Thoracic aorta (tissue), 2 donors: Measurements from ENCODE around the gene MPPED1. TPM values are rescaled to one million over a fixed set of nuclear protein-coding genes. Genes with fewer than 3 reads are reported as not detected.

Source experiments
- ATAC-seq: fragments of 150-250 bp; one replicate; pipeline ENCODE4 v1.8.0; 2017; ENCODE audit warnings: low read depth; ENCODE audit not compliant: insufficient number of reproducible peaks, low FRiP score
- DNase-seq: peaks from one replicate; pipeline ENCODE4 v3.0.0-alpha.2; 2020; ENCODE audit warnings: low spot score
- H3K27ac ChIP-seq, 2 donors: fragments of 200-600 bp; sonication (generic); 1 replicate in 1 of 2; 2 replicates in 1 of 2; pipeline ENCODE4 v1.5.1; 2016; ENCODE audit warnings: mild to moderate bottlenecking in 2 of 2, moderate library complexity in 2 of 2
- H3K27me3 ChIP-seq: fragments of 200-600 bp; sonication (generic); replicated peaks from 2 replicates; pipeline ENCODE4 v1.6.0; 2016; ENCODE audit warnings: mild to moderate bottlenecking; ENCODE audit not compliant: insufficient read depth
- H3K36me3 ChIP-seq: fragments of 200-600 bp; sonication (generic); one replicate; pipeline ENCODE4 v1.5.1; 2016
- H3K4me1 ChIP-seq, 2 donors: fragments of 200-600 bp; sonication (generic); 1 replicate in 1 of 2; 2 replicates in 1 of 2; pipeline versions ENCODE4 v1.5.1 to v1.6.0; 2016; ENCODE audit warnings: low read depth in 2 of 2, mild to moderate bottlenecking in 1 of 2; ENCODE audit not compliant: control insufficient read depth in 1 of 2
- H3K4me3 ChIP-seq: fragments of 200-600 bp; sonication (generic); 2 replicates; pipeline ENCODE4 v1.5.1; 2016; ENCODE audit warnings: mild to moderate bottlenecking
- H3K9me3 ChIP-seq: fragments of 200-600 bp; sonication (generic); 2 replicates; pipeline ENCODE4 v1.5.1; 2016
- total RNA-seq, 2 donors: library from RNA; depleted of rRNA; stranded (reverse); fragments of >200 nt; gene quantifications; one replicate each; pipeline versions ENCODE4 v1.1.0 to v1.2.3, GENCODE V29; 2016
- TF ChIP-seq, protein P1 (sequence below): fragments of 200-600 bp; sonication (generic); IDR thresholded peaks from one replicate; pipeline ENCODE4 v1.5.1; 2019; ENCODE audit warnings: antibody characterized with exemption

Gene MPPED1
- total RNA-seq, 2 donors from 2014 or later: not detected

DNA sequence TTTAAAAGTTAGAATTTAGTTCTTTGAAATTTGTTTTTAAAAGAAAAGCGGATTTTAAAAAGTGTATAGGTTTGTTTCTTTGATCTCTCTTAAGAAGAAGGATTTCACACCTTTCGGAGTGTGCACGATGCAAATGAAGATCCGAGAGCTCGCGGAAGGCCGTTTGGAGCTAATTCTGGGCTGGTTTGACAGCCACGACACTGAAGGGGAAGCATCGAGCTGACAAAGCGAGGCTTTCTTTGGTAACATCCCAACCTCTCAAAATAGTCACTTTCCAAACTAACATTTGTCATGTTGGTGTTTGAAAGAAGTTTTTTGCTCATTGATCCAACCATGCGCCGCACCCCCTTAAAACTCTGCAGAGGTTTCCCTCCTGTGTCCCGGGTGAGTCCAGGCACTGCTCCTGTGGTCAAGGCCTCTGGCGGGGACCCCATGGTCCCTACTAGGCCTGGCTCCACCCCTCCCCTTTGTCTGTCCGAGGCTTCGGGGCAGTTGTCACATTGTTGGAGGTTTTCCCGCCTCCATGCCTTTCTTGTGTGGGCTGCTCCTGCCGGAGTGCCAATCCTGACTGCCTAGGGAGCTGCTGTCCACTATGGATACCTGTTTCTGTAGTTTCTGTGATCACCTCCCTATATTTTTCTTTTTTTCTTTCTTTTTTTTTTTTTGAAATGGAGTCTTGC, 39.7 kb downstream of the MPPED1 start:
- TF ChIP-seq, protein P1, sequence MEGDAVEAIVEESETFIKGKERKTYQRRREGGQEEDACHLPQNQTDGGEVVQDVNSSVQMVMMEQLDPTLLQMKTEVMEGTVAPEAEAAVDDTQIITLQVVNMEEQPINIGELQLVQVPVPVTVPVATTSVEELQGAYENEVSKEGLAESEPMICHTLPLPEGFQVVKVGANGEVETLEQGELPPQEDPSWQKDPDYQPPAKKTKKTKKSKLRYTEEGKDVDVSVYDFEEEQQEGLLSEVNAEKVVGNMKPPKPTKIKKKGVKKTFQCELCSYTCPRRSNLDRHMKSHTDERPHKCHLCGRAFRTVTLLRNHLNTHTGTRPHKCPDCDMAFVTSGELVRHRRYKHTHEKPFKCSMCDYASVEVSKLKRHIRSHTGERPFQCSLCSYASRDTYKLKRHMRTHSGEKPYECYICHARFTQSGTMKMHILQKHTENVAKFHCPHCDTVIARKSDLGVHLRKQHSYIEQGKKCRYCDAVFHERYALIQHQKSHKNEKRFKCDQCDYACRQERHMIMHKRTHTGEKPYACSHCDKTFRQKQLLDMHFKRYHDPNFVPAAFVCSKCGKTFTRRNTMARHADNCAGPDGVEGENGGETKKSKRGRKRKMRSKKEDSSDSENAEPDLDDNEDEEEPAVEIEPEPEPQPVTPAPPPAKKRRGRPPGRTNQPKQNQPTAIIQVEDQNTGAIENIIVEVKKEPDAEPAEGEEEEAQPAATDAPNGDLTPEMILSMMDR: no peak
- Histone ChIP-seq H3K36me3 (no peaks in the 10 kb centered on the region), H3K4me1 (no peaks in the 10 kb centered on the region), H3K27ac (no peak overlapping the region), H3K9me3 (no peaks in the 10 kb centered on the region), H3K4me3 (no peak overlapping the region), H3K27me3 (no peaks in the 10 kb centered on the region)
- ATAC-seq (no peak), DNase-seq (no peak)

DNA sequence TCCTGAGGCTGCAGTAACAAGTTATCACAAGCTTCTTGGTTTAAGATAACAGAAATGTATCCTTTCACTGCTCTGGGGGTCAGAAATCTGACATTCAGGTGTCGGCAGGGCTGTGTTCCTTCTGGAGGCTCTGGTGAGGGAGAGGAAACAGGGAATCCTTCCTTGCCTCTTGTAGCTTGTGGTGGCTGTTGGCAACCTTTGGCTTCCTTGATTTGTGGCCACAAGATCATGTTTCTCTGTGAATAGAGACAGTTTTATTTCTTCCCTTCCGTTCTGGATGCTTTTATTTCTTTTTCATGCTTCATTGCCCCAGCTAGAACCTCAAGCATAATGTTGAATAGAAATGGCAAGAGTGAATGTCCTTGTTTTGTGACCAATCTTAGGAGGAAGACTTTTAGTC, 44.0 kb downstream of the MPPED1 start:
- H3K27me3 ChIP-seq: no peaks in the 10 kb centered on the region
- H3K9me3 ChIP-seq: peaks cover 5% of the 10 kb centered on the region
- H3K4me3 ChIP-seq: no peak overlapping the region
- no peak for DNase-seq
- TF ChIP-seq, protein P1: no peak
- no peak for ATAC-seq
- H3K4me1 ChIP-seq: no peaks in the 10 kb centered on the region
- no peaks in the 10 kb centered on the region for H3K36me3 ChIP-seq
- H3K27ac ChIP-seq: no peak overlapping the region

DNA sequence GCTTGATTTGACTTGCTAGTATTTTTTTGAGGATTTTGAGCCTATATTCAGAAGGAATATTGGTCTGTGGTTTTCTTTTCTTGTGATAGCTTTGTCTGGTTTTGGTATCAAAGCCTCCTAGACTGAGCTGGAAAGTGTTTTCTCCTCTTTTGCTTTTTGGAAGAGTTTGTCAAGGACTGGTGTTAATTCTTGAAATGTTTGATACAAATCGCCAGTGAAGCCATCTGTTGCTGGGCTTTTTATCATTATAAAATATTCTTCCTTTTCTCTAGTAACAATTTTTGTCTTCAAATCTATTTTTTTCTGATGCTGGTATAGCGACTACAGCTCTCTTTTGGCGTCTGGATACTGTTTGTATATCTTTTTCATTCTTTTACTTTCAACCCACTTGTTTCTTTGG, 45.2 kb downstream of the MPPED1 start:
- DNase-seq: no peak
- Histone ChIP-seq H3K4me1 (no peaks in the 10 kb centered on the region), H3K9me3 (peaks cover 5% of the 10 kb centered on the region), H3K36me3 (no peaks in the 10 kb centered on the region), H3K27me3 (no peaks in the 10 kb centered on the region), H3K4me3 (no peak overlapping the region), H3K27ac (no peak overlapping the region)
- ATAC-seq: no peak
- TF ChIP-seq, protein P1: no peak

DNA sequence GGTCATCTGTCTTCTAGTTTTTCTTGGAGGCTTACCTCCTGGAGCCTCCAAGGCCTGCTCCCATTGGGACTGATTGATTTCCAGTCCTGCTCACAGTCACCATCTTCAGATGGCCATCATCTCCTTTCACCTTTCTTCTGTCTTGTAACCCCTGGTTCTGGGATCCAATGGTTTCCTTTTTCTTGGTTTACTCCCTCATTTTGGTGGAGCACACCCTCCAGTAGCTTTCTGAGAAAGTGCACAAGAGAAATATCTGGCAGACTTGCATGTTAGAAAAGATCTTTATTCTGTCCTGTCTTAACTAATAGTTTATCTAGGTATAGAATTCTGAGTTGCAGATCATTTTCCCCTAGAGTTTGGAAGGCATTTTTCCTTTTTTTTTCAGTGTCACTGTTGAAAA, 50.9 kb downstream of the MPPED1 start:
- TF ChIP-seq, protein P1: no peak
- Histone ChIP-seq H3K4me3 (no peak overlapping the region), H3K27me3 (no peaks in the 10 kb centered on the region), H3K36me3 (no peaks in the 10 kb centered on the region), H3K27ac (no peak overlapping the region), H3K4me1 (no peaks in the 10 kb centered on the region), H3K9me3 (peaks cover 5% of the 10 kb centered on the region)
- no peak for ATAC-seq
- DNase-seq: no peak

DNA sequence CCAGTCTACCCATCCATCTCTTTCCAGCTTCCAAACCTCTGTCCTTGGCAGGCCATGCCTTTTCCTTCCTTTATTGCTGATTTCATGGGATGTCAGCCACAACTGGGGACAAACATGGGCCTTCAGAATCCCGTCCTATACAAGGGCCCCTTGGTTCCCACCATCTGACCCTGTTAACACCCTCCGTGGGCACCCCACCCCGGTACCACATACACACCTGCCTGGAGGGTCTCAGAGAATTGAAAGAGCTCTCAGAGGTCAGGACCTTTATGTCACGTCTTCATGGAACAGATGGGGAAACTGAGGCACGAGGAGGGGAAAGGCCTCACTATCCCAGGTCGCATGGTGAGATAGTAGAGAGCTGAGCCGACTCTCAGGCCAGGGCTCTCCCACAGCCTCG, 53.0 kb downstream of the MPPED1 start:
- H3K4me3 ChIP-seq: no peak overlapping the region
- H3K36me3 ChIP-seq: no peaks in the 10 kb centered on the region
- TF ChIP-seq, protein P1: no peak
- no peak for DNase-seq
- H3K27me3 ChIP-seq: no peaks in the 10 kb centered on the region
- no peak overlapping the region for H3K27ac ChIP-seq
- peaks cover 5% of the 10 kb centered on the region for H3K9me3 ChIP-seq
- H3K4me1 ChIP-seq: no peaks in the 10 kb centered on the region
- ATAC-seq: no peak
